Measurements from ENCODE around the gene SLC35E1. TPM values are rescaled to one million over a fixed set of nuclear protein-coding genes. Genes with fewer than 3 reads are reported as not detected.

Gene SLC35E1
- total RNA-seq, 1 donor from 2014 or later: 26.9 TPM

- no peak for TF ChIP-seq CTCF (conservative IDR thresholded peaks at IDR 0.05; ENCODE audit: low read depth, low read length)
- no peak overlapping the region for H3K4me3 ChIP-seq (ENCODE audit: low read depth, low read length)
- no peak for DNase-seq (ENCODE audit: low read depth)
These were observed 35.1 kb downstream of the SLC35E1 start for GRCh38 chr19:16537111-16537510.

GRCh38 chr19:16536130-16536529, 36.1 kb downstream of the SLC35E1 start:
- no peak overlapping the region for H3K4me3 ChIP-seq (ENCODE audit: low read depth, low read length)
- TF ChIP-seq CTCF (conservative IDR thresholded peaks at IDR 0.05; ENCODE audit: low read depth, low read length): no peak
- no peak for DNase-seq (ENCODE audit: low read depth)

GRCh38 chr19:16535381-16535780, 36.8 kb downstream of the SLC35E1 start:
- H3K4me3 ChIP-seq (ENCODE audit: low read depth, low read length): no peak overlapping the region
- DNase-seq (ENCODE audit: low read depth): no peak
- no peak for TF ChIP-seq CTCF (conservative IDR thresholded peaks at IDR 0.05; ENCODE audit: low read depth, low read length)

DNA sequence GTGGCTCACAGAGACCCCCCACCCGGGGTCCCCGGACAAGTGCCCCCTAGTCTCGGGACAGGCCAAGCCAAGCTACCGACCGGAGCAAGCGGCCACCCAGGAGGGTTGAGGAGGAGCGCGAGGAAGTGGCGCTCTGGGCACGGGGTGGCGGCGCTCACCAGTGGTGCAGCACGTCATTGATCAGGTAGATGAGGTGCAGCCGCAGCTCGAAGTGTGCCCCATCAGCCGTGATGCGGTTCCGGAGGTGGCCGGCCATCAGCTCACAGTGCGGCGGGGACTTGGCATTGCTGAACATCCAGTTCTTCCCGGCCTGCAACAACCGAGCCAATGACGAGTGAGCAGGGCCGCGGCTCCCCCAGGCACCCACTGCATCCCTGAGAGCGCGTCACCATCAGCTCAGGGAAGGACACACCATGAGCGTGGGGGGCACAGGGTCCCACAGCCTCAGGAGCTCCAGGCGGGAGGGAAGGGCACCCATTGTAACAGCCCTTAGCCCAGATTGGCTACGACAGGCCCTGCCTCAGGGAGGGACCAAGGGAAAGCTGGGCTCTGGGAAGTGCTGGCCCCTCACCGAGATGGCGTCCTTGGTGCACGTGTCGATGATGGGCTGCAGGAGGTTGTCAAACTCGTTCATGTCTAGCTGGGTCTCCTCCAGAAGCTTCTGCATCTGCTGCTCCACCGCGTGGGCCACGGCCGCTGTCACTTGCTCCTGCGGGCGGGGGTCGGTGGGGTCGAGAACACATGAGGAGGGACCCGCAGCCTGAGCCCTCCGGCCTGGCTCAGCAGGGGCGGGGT, 39.6 kb downstream of the SLC35E1 start:
- no peak for DNase-seq (ENCODE audit: low read depth)
- no peak for TF ChIP-seq CTCF (conservative IDR thresholded peaks at IDR 0.05; ENCODE audit: low read depth, low read length)

DNA sequence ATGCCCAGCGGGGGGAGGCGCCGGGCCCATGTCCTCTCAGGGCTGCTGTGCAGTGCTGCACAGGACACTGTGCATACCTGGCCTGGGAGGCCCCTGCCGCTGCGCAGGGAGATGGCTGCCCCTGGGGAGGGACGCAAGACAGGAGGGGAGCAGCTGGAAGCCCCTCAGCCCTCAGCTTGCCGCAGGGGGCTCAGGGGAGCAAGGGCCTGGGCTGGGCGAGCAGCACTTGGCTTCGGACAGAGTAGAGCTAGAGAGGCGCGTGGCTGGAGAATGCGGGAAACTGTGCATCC, 40.9 kb downstream of the SLC35E1 start:
- H3K4me3 ChIP-seq (ENCODE audit: low read depth, low read length): no peak overlapping the region
- TF ChIP-seq CTCF (conservative IDR thresholded peaks at IDR 0.05; ENCODE audit: low read depth, low read length): no peak
- no peak for DNase-seq (ENCODE audit: low read depth)

More for the DNA sequence above, 39.6 kb downstream of the SLC35E1 start:
- H3K4me3 ChIP-seq (ENCODE audit: low read depth, low read length): no peak overlapping the region

DNA sequence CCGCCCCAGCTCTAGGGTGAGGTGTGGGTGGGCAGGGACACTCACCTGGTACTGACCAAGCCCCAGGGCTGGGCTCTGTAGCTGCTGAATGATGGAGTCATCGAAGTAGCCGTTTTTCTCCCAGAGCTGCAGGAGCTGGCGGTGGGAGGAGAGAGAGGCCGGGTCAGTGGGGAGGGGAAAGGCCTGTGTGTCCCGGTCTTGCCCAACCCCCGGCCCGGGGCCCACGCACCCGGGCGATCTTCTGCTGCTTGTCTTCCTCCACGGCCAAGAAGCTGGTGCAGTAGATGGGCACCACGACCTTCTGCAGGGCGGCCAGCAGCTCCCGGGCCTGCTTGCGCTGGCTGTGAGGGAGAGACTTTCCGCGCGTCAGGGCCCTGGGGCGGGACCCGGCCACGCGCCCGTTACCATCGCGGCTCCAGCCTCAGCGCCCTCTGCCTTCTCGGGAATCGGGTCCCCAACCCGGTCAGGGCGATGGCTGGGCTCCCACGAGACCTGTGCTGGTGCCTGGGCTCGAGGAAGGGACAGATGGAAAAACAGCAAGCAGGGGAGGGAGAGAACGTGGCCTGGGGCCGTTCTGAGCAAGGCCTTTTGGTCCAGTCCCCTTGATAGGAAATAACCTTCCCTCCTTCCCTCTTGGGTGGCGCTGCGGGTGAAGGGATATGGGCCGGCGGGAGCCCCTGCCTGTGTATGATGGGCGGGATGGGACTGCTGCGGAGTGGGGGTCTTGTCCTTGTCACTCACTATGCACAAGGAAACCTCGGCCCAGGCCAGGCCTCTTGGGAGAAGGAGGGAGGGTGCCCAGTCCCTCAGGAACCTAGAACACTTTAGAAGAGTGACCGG, 41.5 kb downstream of the SLC35E1 start:
- H3K4me3 ChIP-seq (ENCODE audit: low read depth, low read length): no peak overlapping the region
- no peak for TF ChIP-seq CTCF (conservative IDR thresholded peaks at IDR 0.05; ENCODE audit: low read depth, low read length)
- no peak for DNase-seq (ENCODE audit: low read depth)
